GM18517 (cell line): ENCODE measurements around the gene IL2RG.

Experiments used
- ATAC-seq: cut with Tn5 transposase; IDR thresholded peaks from one replicate; pipeline ENCODE4 v1.9.1; 2021; ENCODE audit warnings: mild to moderate bottlenecking, moderate library complexity; ENCODE audit not compliant: unreplicated experiment

The IL2RG gene

DNA sequence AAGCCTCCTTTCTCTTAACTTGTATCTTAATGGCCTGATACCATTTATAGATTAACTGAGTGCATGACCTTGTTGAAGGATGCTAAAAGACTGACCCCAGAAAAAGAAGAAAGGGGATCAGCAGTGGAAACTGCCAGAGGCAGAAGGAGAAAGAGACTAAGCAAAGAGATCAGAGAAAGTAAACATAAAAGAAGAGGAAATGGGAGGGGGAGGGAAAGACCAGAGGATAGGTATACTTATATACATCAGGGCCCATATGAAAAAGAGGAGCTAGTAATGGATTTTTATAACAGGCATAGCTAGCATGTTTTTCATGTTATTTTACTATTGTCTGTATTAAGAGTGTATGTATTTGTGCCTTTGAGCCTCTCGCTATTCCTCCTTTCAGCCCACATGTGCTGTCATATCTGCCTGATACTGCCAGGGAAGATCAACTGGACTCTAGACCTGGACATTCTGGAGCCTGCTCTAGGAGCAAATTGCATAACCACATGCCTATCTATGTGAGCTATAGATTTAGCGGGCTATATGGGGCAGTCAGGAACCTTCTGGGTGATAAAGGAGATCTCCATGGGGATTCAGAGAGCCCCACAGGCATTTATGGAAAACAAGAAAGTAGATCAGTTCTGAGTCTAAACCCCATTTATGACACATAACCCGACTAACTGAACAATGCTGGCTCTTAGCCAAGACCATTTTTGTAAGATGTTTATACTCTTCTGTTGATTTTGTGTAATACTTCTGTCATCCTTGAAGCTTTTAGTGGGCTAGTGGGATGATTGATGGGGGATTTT, 29.9 kb downstream of the IL2RG start:
- no peak for ATAC-seq

DNA sequence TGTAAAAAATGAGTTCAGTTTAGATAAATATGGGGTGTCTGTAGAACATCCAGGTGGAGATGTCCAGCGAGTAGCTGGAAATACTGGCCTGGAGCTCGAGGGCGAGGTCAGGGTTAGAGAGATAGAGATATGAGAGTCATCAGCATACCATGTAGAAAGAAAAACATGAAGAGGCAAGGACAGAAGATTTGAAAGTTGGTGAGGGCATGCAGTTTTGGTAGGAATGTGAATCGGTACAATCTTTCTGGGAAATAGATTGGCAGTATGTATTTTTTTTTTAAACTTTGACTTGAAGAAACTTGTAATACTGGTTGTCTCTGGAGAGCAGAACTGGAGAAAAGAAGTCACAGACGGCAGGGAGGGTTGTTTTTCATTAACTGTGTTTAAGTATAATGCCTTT, 40.8 kb downstream of the IL2RG start:
- no peak for ATAC-seq

DNA sequence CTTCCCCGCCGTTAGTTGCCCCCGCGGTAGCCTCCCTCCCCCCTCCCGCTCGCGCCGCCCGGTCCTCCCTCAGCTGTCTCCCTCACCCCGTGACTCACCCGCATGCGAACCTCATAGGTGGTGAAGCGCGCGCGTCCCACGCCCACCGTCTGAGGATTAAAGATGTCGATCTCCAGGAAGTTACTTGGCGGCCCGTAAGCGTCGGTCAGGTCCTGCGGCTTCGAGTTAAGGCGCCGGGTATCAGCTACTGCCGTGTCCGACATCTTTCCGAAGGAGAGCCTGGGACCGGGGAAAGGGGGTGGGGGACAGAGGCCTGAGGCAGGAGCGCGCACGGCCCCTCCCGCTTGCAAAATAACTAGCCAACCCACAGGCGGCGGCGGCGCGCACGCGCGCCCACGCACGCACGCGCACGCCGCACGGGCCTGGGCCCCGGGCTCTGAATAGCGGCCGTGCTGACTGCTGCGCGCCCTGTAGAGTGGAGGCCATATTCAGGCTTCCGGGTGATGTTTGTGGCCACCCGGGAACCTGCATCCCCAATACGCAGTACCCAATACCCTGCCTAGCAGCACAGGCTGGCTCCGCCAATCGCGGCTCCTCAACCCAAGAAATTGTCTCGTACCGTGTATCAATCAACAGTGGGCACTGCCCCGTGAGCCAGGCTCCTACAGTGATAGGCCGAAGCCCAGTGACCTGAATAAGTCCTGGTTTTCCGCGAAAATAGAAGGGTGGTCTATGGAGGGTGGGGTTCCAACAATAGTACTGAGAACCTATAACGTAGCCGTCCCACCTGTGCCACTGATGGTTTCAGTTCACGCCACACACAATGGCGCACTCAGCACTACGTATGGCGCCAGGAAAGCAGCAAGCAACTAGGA, 43.1 kb downstream of the IL2RG start, which contains the start of gene SNX12:
Gene SNX12 (minus strand): TSS at position 291 of the 875 bp plus-strand sequence. CDS start 28 bp downstream, at position 263.
- peak; percentile 96 for ATAC-seq

DNA sequence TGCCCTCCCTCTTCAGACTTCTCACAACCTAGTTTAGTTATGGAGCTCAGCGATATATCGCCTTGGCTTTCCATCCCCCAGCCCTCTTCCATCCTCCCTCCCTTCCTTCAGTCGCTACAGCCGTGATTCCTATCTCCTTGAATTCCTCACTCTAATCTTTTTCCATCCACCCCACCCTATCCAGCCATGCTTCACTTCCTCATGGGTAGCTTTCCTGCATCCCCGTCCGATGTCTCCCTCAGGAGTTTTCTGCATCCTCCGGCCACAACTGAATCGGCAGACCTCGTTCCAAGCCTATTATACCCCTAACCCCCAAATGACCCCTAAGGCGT, 43.7 kb downstream of the IL2RG start:
- ATAC-seq: peak; percentile 5

DNA sequence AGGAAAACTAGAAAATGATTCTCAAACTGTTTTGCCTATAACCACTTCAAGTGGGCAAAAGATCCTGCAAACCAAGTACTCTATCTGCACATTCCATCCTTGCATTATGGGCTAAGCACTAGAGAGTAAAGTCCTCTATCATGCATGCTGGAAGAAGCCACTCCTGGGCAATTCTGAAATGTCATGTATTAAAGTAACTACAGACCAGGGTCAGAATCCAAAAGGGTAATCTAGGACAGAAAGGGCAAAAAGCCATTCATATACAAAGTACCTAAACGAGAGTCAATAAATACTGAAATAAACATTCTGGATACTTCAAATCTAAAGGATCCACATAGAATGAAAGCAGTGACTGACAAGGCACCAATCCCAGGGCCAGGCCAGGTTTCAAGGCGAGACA, 44.3 kb downstream of the IL2RG start:
- no peak for ATAC-seq

DNA sequence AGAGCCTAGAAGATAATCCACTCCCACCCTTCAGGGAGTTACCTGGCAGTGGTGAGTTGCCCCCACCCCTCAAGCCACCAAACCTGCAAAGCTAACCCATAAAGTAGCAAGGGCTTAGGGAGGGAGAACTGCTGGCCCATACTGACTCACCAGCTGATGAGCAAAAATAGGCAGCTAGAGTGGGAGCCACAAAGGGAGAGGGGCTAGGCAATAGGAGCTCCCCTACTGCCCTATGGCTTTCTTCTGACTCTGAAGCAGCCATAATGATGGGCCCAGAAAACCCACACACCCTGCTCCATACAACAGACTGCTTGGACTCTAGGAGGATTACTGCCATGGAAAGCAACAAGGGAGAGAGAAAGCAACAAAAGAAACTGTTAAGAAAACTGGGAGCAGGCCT, 51.2 kb downstream of the IL2RG start:
- no peak for ATAC-seq

DNA sequence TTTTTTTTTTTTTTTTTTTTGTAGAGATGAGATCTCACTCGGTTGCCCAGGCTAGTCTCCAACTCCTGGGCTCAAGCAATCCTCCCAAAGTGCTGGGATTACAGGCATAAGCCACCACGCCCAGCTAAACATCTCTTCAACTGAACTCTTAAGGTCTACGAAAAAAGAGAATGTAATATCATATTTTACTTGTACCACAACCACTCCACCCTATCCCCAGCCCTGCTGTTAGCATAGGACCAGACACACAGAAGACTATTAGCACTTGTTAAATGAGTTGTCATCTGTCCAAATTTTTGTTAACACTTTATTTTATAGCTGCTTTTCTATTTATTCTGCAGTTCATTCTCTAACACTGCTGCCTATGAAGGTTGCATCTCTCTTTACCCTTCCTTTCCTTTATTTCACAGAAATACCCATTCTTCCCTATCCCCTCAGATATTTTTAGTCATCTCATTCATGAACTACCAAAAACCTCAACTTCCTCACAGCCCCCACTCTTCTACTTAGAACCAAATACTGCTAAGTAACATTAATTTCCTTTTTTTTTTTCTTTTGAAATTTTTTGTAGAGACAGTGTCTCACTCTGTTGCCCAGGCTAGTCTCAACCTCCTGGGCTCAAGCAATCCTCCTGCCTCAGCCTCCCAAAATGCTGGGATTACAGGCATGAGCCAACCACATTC, 53.4 kb downstream of the IL2RG start:
- no peak for ATAC-seq
